HepG2 (cell line): Measurements from ENCODE around the gene RNF126. TPM values are rescaled to one million over a fixed set of nuclear protein-coding genes. Genes with fewer than 3 reads are reported as not detected.

Experiments used
- BORCS8-MEF2B ChIP-seq: sonication (generic); formaldehyde crosslinking; IDR thresholded peaks from 2 replicates; pipeline ENCODE4 v1.8.0; 2022; ENCODE audit warnings: mild to moderate bottlenecking, missing genetic modification reagents
- DNMT1 ChIP-seq: sonication (generic); formaldehyde crosslinking; IDR thresholded peaks from 2 replicates; pipeline ENCODE4 v1.5.1; 2020; ENCODE audit warnings: mild to moderate bottlenecking, missing genetic modification reagents
- ESRRA ChIP-seq: sonication (generic); formaldehyde crosslinking; IDR thresholded peaks from 2 replicates; pipeline ENCODE4 v1.5.1; 2020; ENCODE audit warnings: mild to moderate bottlenecking, low read depth, missing genetic modification reagents
- FOXO1 ChIP-seq: sonication (generic); formaldehyde crosslinking; IDR thresholded peaks from 2 replicates; pipeline ENCODE4 v1.4.0; 2020; ENCODE audit warnings: missing genetic modification reagents
- PHF8 ChIP-seq: sonication (generic); formaldehyde crosslinking; IDR thresholded peaks from 2 replicates; pipeline ENCODE4 v1.5.0; 2020; ENCODE audit warnings: missing genetic modification reagents
- PTBP1 ChIP-seq: fragments of 200-400 bp; formaldehyde crosslinking; IDR thresholded peaks from 2 replicates; pipeline ENCODE4 v1.6.1; 2018; ENCODE audit warnings: low read length, low read depth; ENCODE audit not compliant: poor library complexity, severe bottlenecking
- SOX6 ChIP-seq, 2 experiments: fragments of 450-650 bp in 1 of 2; sonication (generic) in 1 of 2; formaldehyde crosslinking in 1 of 2; IDR thresholded peaks; 2 replicates each; pipeline versions ENCODE4 v1.4.0 to v1.6.1; 2017 to 2020; ENCODE audit warnings: antibody characterized with exemption in 1 of 2, mild to moderate bottlenecking in 1 of 2, missing genetic modification reagents in 1 of 2
- ZNF256 ChIP-seq: sonication (generic); formaldehyde crosslinking; conservative IDR thresholded peaks from 2 replicates; pipeline ENCODE4 v1.4.0; 2020; ENCODE audit warnings: missing genetic modification reagents
- ZNF274 ChIP-seq: sonication (generic); formaldehyde crosslinking; IDR thresholded peaks from 2 replicates; pipeline ENCODE4 v1.5.1; 2020; ENCODE audit warnings: mild to moderate bottlenecking, missing genetic modification reagents
- ZNF468 ChIP-seq: sonication (generic); formaldehyde crosslinking; IDR thresholded peaks from 2 replicates; pipeline ENCODE4 v1.8.0; 2022; ENCODE audit warnings: mild to moderate bottlenecking, moderate library complexity, missing genetic modification reagents
- ZNF564 ChIP-seq: sonication (generic); formaldehyde crosslinking; IDR thresholded peaks from 2 replicates; pipeline ENCODE4 v1.8.1; 2023; ENCODE audit warnings: mild to moderate bottlenecking, missing genetic modification reagents
- ZNF577 ChIP-seq: sonication (generic); formaldehyde crosslinking; IDR thresholded peaks from 2 replicates; pipeline ENCODE4 v1.4.0; 2020; ENCODE audit warnings: mild to moderate bottlenecking, low read depth, missing genetic modification reagents, borderline replicate concordance
- ZSCAN25 ChIP-seq: sonication (generic); formaldehyde crosslinking; IDR thresholded peaks from 2 replicates; pipeline ENCODE4 v1.8.0; 2022; ENCODE audit warnings: mild to moderate bottlenecking, missing genetic modification reagents
- polyA plus RNA-seq, 8 experiments: library from polyadenylated mRNA; depleted of rRNA in 3 of 8; stranded (reverse) in 7 of 8; unstranded in 1 of 8; fragments of >200 nt; fragmentation: Illumina TruSeq in 4 of 8; extraction: Trizol in 4 of 8; gene quantifications; 2 replicates each; pipeline versions ENCODE4 v1.2.1 to v1.2.3, GENCODE V29; 2011 to 2016; ENCODE audit warnings: low read depth in 4 of 8, missing spikeins in 1 of 8, mixed read lengths in 1 of 8; ENCODE audit not compliant: insufficient read depth in 1 of 8
- total RNA-seq, 5 experiments: library from RNA; depleted of rRNA; stranded (reverse); fragments of >200 nt; fragmentation: Illumina TruSeq; extraction: Trizol; gene quantifications; 2 replicates each; pipeline ENCODE4 v1.2.3, GENCODE V29; 2016; ENCODE audit warnings: low read depth in 1 of 5
- TF ChIP-seq, protein P1 (sequence below): sonication (generic); formaldehyde crosslinking; IDR thresholded peaks from 2 replicates; pipeline ENCODE4 v1.5.0; 2020; ENCODE audit warnings: mild to moderate bottlenecking, missing genetic modification reagents
- TF ChIP-seq, protein P2 (sequence below): sonication (generic); formaldehyde crosslinking; IDR thresholded peaks from 2 replicates; pipeline ENCODE4 v1.5.0; 2020; ENCODE audit warnings: mild to moderate bottlenecking, missing genetic modification reagents, borderline replicate concordance
- TF ChIP-seq, protein P3 (sequence below): sonication (generic); formaldehyde crosslinking; IDR thresholded peaks from 2 replicates; pipeline ENCODE4 v1.5.1; 2020; ENCODE audit warnings: mild to moderate bottlenecking, missing genetic modification reagents, moderate library complexity

RNF126 gene
- total and polyA plus RNA-seq, 2 of the 13 experiments (the other 11 are each of a cell fraction or from before 2014, with no cell fraction given): 23.2 to 34.0 TPM

DNA sequence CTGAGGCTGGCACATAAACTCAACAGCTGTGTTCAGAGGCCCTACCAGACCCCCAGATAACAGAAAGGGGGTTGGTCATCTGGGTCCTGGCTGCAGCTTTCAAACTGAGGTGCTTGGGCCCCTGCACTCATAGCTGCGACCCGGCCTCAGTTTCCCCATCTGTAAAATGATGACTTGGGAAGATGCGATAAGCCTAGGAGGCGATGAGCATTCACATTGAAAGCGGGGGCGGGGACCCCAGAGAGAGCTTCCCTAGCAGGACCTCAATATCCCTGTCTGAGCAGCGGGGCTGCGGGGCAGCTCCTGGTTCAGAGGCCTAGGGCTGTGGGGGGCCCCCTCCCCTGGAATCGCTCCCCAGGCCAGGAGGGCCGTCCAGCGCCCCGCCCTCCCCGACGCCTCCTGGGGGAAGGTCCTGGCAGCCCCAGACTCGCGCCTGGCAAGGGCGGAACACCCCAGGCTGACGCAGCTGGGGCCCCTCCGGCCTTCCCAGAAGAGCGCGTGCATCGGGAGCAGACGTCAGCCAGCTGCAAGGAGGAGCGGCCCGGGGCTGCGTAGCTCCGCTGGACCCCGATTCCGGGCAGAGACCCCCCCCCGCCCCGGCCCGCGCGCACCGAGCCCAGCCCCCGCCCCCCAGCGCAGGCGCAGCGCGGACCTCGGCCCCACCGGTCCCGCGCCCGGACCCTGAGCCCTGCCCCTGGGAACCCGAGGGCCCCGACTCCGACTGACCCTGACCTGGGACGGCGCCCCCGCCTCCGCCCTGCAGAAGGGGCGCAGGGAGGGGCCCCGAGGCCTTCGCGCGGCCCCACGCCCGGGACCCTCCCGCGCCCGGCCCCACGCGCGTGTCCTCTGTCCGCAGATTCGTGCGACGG is 16.6 kb upstream of the RNF126 start (continued):
- TF ChIP-seq, protein P1, sequence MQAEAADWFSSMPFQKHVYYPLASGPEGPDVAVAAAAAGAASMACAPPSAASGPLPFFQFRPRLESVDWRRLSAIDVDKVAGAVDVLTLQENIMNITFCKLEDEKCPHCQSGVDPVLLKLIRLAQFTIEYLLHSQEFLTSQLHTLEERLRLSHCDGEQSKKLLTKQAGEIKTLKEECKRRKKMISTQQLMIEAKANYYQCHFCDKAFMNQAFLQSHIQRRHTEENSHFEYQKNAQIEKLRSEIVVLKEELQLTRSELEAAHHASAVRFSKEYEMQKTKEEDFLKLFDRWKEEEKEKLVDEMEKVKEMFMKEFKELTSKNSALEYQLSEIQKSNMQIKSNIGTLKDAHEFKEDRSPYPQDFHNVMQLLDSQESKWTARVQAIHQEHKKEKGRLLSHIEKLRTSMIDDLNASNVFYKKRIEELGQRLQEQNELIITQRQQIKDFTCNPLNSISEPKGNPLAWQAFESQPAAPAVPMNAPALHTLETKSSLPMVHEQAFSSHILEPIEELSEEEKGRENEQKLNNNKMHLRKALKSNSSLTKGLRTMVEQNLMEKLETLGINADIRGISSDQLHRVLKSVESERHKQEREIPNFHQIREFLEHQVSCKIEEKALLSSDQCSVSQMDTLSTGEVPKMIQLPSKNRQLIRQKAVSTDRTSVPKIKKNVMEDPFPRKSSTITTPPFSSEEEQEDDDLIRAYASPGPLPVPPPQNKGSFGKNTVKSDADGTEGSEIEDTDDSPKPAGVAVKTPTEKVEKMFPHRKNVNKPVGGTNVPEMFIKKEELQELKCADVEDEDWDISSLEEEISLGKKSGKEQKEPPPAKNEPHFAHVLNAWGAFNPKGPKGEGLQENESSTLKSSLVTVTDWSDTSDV (CRISPR knock-in tag): peak; percentile 15; the same call in 1 of the 2 replicates
- TF ChIP-seq DNMT1 (CRISPR knock-in tag) (0 out of 2 replicates have a peak, but pooled peaks have one; percentile 21), ZNF256 (CRISPR knock-in tag) (no peak), SOX6 (IDR thresholded peaks at IDR 0.05) (no peak), SOX6 (CRISPR knock-in tag; IDR thresholded peaks at IDR 0.05) (0 out of 2 replicates have a peak, but pooled peaks have one; percentile 12), ZNF468 (no peak), ZSCAN25 (peak; percentile 87), FOXO1 (peak; percentile 19; the same call in 1 of the 2 replicates), BORCS8-MEF2B (CRISPR knock-in tag) (peak; percentile 18; the same call in 1 of the 2 replicates), ESRRA (0 out of 2 replicates have a peak, but pooled peaks have one; percentile 3), ZNF577 (CRISPR knock-in tag) (no peak), ZNF564 (CRISPR knock-in tag) (0 out of 2 replicates have a peak, but pooled peaks have one; percentile 27), ZNF274 (CRISPR knock-in tag) (peak; percentile 9; the same call in 1 of the 2 replicates), PHF8 (CRISPR knock-in tag) (peak; percentile 65), PTBP1 (peak; percentile 33)
- TF ChIP-seq, protein P2, sequence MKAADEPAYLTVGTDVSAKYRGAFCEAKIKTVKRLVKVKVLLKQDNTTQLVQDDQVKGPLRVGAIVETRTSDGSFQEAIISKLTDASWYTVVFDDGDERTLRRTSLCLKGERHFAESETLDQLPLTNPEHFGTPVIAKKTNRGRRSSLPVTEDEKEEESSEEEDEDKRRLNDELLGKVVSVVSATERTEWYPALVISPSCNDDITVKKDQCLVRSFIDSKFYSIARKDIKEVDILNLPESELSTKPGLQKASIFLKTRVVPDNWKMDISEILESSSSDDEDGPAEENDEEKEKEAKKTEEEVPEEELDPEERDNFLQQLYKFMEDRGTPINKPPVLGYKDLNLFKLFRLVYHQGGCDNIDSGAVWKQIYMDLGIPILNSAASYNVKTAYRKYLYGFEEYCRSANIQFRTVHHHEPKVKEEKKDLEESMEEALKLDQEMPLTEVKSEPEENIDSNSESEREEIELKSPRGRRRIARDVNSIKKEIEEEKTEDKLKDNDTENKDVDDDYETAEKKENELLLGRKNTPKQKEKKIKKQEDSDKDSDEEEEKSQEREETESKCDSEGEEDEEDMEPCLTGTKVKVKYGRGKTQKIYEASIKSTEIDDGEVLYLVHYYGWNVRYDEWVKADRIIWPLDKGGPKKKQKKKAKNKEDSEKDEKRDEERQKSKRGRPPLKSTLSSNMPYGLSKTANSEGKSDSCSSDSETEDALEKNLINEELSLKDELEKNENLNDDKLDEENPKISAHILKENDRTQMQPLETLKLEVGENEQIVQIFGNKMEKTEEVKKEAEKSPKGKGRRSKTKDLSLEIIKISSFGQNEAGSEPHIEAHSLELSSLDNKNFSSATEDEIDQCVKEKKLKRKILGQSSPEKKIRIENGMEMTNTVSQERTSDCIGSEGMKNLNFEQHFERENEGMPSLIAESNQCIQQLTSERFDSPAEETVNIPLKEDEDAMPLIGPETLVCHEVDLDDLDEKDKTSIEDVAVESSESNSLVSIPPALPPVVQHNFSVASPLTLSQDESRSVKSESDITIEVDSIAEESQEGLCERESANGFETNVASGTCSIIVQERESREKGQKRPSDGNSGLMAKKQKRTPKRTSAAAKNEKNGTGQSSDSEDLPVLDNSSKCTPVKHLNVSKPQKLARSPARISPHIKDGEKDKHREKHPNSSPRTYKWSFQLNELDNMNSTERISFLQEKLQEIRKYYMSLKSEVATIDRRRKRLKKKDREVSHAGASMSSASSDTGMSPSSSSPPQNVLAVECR: no peak; the same call in 1 of the 2 replicates
- TF ChIP-seq, protein P3, sequence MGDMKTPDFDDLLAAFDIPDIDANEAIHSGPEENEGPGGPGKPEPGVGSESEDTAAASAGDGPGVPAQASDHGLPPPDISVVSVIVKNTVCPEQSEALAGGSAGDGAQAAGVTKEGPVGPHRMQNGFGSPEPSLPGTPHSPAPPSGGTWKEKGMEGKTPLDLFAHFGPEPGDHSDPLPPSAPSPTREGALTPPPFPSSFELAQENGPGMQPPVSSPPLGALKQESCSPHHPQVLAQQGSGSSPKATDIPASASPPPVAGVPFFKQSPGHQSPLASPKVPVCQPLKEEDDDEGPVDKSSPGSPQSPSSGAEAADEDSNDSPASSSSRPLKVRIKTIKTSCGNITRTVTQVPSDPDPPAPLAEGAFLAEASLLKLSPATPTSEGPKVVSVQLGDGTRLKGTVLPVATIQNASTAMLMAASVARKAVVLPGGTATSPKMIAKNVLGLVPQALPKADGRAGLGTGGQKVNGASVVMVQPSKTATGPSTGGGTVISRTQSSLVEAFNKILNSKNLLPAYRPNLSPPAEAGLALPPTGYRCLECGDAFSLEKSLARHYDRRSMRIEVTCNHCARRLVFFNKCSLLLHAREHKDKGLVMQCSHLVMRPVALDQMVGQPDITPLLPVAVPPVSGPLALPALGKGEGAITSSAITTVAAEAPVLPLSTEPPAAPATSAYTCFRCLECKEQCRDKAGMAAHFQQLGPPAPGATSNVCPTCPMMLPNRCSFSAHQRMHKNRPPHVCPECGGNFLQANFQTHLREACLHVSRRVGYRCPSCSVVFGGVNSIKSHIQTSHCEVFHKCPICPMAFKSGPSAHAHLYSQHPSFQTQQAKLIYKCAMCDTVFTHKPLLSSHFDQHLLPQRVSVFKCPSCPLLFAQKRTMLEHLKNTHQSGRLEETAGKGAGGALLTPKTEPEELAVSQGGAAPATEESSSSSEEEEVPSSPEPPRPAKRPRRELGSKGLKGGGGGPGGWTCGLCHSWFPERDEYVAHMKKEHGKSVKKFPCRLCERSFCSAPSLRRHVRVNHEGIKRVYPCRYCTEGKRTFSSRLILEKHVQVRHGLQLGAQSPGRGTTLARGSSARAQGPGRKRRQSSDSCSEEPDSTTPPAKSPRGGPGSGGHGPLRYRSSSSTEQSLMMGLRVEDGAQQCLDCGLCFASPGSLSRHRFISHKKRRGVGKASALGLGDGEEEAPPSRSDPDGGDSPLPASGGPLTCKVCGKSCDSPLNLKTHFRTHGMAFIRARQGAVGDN: peak; percentile 68
